GM06990 (cell line): ENCODE results near the gene SRRM4.
"Not testable (repeated sequence)": the region's sequence is repeated elsewhere in the genome, so short reads cannot be mapped to it uniquely, and the experiment has no call there.

Source experiments
- DNase-seq: peaks from one replicate; pipeline ENCODE4 v3.0.0-alpha.2; 2011; ENCODE audit not compliant: insufficient read length; ENCODE audit errors: extremely low read depth
- H3K27me3 ChIP-seq: replicated peaks from 2 replicates; pipeline ENCODE4 v1.6.0; 2011; ENCODE audit warnings: low read length; ENCODE audit not compliant: control insufficient read depth, insufficient read depth
- H3K36me3 ChIP-seq: 2 replicates; pipeline ENCODE4 v1.5.1; 2011; ENCODE audit warnings: low read length; ENCODE audit not compliant: control insufficient read depth, insufficient read depth
- H3K4me3 ChIP-seq: replicated peaks from 2 replicates; pipeline ENCODE4 v1.5.1; 2011; ENCODE audit warnings: low read depth, mild to moderate bottlenecking, control low read depth, low read length
- CTCF ChIP-seq: IDR thresholded peaks from 2 replicates; pipeline ENCODE4 v1.5.1; 2011; ENCODE audit warnings: low read length, control low read depth, mild to moderate bottlenecking, inconsistent platforms; ENCODE audit not compliant: insufficient read depth, poor library complexity, severe bottlenecking

The SRRM4 gene

GRCh38 chr12:119020406-119021360, 39.3 kb downstream of the SRRM4 start:
- H3K4me3 ChIP-seq: no peak overlapping the region
- no peak for DNase-seq
- H3K36me3 ChIP-seq: no peaks in the 10 kb centered on the region
- TF ChIP-seq CTCF: peak; percentile 68
- no peaks in the 10 kb centered on the region; the same call in 1 of the 2 replicates for H3K27me3 ChIP-seq

- no peak for DNase-seq
- TF ChIP-seq CTCF: no peak
- Histone ChIP-seq H3K4me3 (no peak overlapping the region), H3K36me3 (no peaks in the 10 kb centered on the region), H3K27me3 (no peaks in the 10 kb centered on the region)
Measured at GRCh38 chr12:119024356-119024755, 43.0 kb downstream of the SRRM4 start.

DNA sequence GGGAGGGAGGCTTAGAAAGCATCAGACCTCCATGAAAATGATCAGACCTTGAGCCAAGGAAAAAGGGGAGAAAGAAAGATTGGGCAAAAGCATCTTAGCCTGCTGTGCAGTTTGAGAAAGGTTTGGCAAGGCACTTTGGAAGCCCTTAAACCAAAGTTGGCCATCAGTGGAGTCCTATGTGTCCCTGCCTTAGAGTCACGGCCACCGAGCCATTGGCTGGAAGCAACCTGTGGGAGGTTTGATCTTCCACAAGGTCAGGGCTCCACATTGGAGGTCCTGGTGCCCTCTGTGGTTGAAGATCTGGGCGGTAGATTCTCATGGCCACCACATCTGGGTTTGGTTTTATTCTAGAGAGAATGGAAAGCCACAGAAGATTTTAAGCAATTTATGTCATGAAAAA, 44.4 kb downstream of the SRRM4 start:
- no peaks in the 10 kb centered on the region for H3K27me3 ChIP-seq
- no peak overlapping the region for H3K4me3 ChIP-seq
- H3K36me3 ChIP-seq: no peaks in the 10 kb centered on the region
- no peak for TF ChIP-seq CTCF
- no peak for DNase-seq

DNA sequence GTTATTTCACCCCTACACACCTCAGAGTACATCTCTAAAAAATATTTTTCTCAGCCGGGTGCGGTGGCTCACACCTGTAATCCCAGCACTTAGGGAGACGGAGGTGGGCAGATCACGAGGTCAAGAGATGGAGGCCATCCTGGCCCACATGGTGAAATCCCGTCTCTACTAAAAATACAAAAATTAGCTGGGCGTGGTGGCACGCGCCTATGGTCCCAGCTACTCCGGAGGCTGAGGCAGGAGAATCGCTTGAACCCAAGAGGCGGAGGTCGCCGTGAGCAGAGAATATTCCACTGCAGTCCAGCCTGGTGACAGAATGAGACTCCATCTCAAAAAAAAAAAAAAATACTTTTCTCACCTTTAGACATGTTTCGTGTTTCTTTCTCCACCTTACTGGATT, 52.0 kb downstream of the SRRM4 start:
- not testable (repeated sequence) for H3K27me3 ChIP-seq, DNase-seq, H3K36me3 ChIP-seq, H3K4me3 ChIP-seq

GRCh38 chr12:119036878-119037825, 55.8 kb downstream of the SRRM4 start:
- Histone ChIP-seq H3K27me3 (no peaks in the 10 kb centered on the region), H3K4me3 (no peak overlapping the region), H3K36me3 (no peaks in the 10 kb centered on the region)
- DNase-seq: no peak
- TF ChIP-seq CTCF: peak; percentile 67

DNA sequence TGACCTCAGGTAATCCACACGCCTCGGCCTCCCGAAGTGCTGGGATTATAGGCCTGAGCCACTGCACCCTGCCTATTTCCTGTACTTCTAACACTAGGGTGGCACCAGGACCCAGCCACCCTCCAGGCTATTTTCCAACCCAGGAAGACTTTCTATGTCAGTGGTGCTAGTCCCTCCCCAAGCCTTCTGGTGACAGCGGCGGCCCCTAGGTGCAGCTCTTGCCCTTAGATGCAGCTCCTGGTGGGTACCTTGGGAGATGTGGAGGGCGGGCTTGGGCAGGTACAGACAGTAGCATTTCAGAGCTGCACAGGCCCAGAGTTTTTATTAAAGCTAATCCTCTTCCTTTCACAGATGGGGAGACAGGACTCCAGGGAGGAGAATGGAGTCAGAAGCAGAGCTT, 62.8 kb downstream of the SRRM4 start:
- H3K27me3 ChIP-seq: no peaks in the 10 kb centered on the region; the same call in 1 of the 2 replicates
- no peak for DNase-seq
- no peak for TF ChIP-seq CTCF
- no peak overlapping the region for H3K4me3 ChIP-seq
- H3K36me3 ChIP-seq: no peaks in the 10 kb centered on the region
